ENCODE measurements around the gene ATG9A.
"Not testable (repeated sequence)": the region's sequence is repeated elsewhere in the genome, so short reads cannot be mapped to it uniquely, and the experiment has no call there.

Gene ATG9A

GRCh38 chr2:219229305-219230058 lies at the start of gene ATG9A, which contains the start of gene ANKZF1:
TSS of gene ATG9A (minus strand) at chr2:219229636. CDS start at chr2:219228024, 1,612 bp downstream.
TSS of gene ANKZF1 (plus strand) at chr2:219229806. CDS start at chr2:219230258, 452 bp downstream.
- peak; percentile 99 for DNase-seq (ENCODE audit: low read depth)

DNA sequence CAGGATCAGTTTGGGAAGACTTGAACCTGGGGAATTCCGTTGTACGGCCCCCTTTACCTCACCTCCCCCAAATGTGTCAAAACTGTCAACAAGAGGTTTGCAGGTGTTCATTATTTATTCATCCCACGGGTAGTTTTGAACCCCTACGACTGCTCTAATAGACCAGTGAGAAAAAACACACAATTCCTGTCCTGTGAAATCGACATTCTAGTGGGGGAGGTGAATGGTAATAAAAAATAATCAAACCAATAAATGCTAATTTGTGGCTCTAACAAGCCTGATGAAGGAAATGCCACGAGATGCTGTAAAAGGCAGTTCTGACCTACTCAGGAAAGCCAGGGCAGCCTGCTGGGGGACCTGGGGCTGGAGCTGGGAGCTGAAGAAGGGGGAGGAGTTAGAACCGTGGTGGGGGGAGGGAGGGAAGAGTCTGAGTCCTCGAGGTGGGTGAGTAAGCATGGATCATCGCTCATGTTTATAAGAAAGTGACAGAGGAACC lies 49.3 kb upstream of the ATG9A start:
- no peak for DNase-seq (ENCODE audit: low read depth)

GRCh38 chr2:219277703-219278654 lies 48.5 kb upstream of the ATG9A start:
- peak; percentile 88 for DNase-seq (ENCODE audit: low read depth)

GRCh38 chr2:219274361-219274921 lies 45.0 kb upstream of the ATG9A start:
- DNase-seq (ENCODE audit: low read depth), result peak; percentile 91

- peak; percentile 55 for DNase-seq (ENCODE audit: low read depth)
Measured at GRCh38 chr2:219273937-219274336, 44.5 kb upstream of the ATG9A start.

GRCh38 chr2:219272995-219273394 lies 43.6 kb upstream of the ATG9A start:
- DNase-seq (ENCODE audit: low read depth), result peak; percentile 46

GRCh38 chr2:219272356-219272755 lies 42.9 kb upstream of the ATG9A start:
- DNase-seq (ENCODE audit: low read depth), result no peak

- no peak for DNase-seq (ENCODE audit: low read depth)
Measured at GRCh38 chr2:219271021-219271420, 41.6 kb upstream of the ATG9A start.

DNA sequence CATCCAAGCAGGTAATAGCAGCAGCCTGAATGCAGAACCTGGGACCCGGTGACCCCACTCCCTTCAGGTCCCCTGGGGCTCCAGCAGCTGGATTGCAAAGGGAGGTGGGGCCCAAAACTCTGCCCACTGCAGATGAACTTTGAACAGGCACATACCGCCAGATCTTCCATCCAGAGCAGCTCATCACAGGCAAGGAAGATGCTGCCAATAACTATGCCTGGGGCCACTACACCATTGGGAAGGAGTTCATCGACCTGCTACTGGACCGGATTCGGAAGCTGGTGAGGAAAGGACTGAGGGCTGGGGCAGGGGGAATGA lies 40.6 kb upstream of the ATG9A start:
- no peak for DNase-seq (ENCODE audit: low read depth)

DNA sequence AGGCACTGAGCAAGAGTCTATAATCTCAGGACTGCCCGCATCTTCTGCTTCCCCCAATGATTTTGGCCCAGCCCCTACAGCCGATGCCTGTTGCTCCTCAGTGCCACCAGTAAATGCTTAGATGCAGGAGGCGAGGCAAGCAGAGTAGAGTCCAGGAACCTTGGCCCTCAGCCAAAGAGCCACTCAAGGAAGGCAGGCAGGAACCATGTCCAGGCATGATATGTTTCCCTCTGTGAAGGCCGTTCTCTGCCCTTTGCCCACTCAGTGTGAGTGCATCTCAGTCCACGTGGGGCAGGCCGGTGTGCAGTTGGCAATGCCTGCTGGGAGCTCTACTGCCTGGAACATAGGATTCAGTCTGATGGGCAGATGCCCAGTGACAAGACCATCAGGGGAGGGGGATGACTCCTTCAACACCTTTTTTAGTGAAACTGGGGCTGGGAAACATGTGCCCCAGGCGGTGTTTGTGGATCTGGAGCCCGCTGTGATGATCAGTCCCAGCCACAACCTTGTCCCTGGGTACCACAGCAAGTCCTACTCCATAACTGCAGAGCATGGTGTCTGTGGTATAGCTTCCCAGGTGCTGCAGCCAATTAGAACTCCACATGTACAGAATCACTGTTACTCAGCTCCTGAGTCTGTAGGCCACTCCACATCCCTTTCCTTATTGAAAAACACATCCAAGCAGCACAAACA lies 40.1 kb upstream of the ATG9A start:
- DNase-seq (ENCODE audit: low read depth), result no peak

- DNase-seq (ENCODE audit: low read depth), result no peak
Measured at GRCh38 chr2:219268294-219268693, 38.9 kb upstream of the ATG9A start.

- DNase-seq (ENCODE audit: low read depth), result no peak
Measured at GRCh38 chr2:219266886-219267285, 37.5 kb upstream of the ATG9A start.

DNA sequence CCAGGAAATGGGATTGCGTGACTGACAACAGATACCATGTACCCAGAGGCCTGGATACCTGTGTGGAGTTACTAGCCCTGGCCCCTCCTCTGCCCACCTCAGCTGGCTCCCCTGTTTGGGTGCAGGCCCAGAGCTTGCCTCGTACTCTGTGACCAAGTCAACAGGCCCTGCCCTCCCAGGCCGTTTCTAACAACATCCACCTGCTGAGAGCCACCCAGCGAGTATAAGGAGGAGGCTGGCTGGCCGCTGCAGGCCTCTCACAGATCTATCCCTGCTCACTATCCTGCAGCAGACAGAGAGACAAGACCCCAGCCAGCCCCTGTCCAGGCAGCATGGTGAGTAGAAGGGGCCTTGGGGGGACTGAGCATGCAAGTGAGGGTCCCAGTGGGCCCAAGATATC lies 36.8 kb upstream of the ATG9A start:
- no peak for DNase-seq (ENCODE audit: low read depth)

GRCh38 chr2:219261024-219261855 lies 31.8 kb upstream of the ATG9A start:
- DNase-seq (ENCODE audit: low read depth), result no peak

- DNase-seq (ENCODE audit: low read depth), result not testable (repeated sequence)
Measured at GRCh38 chr2:219258942-219259341, 29.5 kb upstream of the ATG9A start.

- DNase-seq (ENCODE audit: low read depth), result peak; percentile 15
Measured at GRCh38 chr2:219254590-219255201, 25.3 kb upstream of the ATG9A start.

DNA sequence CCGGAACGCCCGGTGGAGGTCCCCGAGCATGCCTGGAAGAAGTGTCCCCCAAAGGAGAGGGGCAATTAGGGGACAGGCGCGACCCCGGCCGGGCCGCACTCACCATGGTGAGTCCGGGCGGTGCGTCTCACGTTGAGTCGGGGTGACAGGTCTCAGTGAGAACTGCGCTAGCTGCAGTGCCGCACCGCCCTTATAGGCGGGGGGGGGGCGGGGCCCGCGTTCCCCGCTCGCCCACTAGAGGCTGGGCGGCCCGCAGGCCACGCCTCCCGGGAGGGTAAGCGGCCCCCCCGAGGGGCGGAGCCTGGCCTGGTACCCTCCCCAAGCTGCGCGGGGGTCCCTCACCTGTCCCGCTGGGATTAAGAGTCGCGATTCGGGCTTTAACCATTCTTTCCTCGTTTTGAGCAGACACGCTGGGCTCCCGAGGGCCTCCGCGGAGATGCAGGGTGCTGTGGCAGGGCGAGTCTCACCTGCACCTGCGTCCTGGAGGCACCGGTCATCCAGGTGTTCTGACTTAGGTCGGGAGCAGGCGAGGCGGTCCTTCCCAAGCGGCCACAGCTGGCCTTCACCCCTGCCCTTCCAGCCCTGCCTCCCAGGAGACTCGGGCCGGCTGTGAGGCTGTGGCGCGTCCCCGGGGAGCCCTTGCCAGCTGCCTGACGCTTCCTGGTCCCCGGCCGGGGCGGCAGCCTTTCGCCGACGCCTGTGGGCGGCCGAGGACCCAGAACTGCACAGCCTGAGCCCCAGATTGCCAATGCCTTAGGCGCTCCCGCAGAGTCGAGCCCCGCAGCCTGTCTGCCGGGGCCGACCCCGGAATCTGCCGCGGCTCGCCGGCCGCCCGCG lies 24.5 kb upstream of the ATG9A start, which contains the start of gene TUBA4A:
Gene TUBA4A, minus strand, starts transcription at position 166 of the 837 bp plus-strand sequence. Its CDS starts 60 bp downstream, at position 106.
- peak; percentile 73 for DNase-seq (ENCODE audit: low read depth)

DNA sequence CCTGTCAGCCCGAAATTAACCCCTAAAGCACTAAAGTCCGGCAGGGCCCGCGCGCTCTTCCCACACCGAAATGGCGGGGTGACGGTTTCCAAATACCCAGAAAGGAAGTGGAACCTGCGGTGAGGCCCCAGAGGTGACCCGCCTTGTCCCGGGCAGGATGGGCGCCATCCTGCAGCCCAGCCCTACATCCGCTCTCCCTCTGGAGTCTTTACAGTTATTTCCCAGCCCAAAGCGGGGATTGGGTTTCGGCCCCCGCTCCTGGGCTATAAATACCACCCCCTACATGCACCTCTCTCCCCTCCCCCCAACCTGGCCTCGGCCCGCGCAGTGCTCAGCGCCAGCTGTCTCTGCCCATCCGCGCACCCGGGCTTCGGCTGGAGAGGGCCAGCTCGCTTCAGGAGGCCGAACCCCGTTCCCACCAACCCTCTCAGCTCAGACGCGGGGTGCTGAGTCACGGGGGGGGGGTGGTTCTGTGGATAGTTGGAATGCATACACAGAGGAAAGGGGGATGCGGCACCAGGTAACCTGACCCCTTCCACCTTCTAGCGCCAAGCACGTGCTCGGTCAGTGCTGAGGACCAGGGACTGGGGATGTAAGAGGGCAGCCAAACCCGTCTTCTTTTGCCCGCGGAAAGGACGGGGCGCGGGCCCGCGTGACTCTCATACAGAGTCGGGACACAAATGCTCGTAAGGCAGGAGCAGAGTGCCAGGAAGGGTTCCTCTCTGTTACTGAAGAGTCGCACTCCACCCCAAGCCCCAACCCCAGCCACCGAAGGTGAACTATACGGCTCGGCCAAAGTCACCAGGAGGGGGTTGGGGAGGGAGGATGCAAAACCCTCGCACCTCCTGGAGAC lies 23.7 kb upstream of the ATG9A start, which contains the start of gene TUBA4B:
Gene TUBA4B, plus strand, starts transcription at position 344 of the 853 bp plus-strand sequence. Its CDS starts 165 bp downstream, at position 509.
- DNase-seq (ENCODE audit: low read depth), result peak; percentile 44

Measured in EH (cell line).